Central memory CD8-positive, alpha-beta T cell (primary cell): Measurements from ENCODE around the gene UBXN2A.
A peak's percentile ranks its signal among the peaks of the same experiment; 100 is the strongest.
"Not testable (repeated sequence)": the region's sequence is repeated elsewhere in the genome, so short reads cannot be mapped to it uniquely, and the experiment has no call there.

Experiments
- ATAC-seq: fragments of 150-1000 bp; cut with Tn5 transposase; replicated peaks from 2 replicates; pipeline ENCODE4 v1.10.0; 2022; ENCODE audit warnings: mild to moderate bottlenecking, moderate FRiP score, moderate number of reproducible peaks; ENCODE audit not compliant: poor library complexity, severe bottlenecking; ENCODE audit errors: extremely low read depth
- DNase-seq, 2 donors: peaks; one replicate each; pipeline ENCODE4 v3.0.0; 2021; ENCODE audit warnings: low spot score in 2 of 2
- H3K27ac Mint-ChIP-seq: one replicate; pipeline ENCODE4 v1.8.0; 2022; ENCODE audit warnings: low read depth, mild to moderate bottlenecking, moderate library complexity, mixed read lengths
- H3K27me3 Mint-ChIP-seq: one replicate; pipeline ENCODE4 v1.8.0; 2022; ENCODE audit warnings: mixed read lengths
- H3K36me3 Mint-ChIP-seq: one replicate; pipeline ENCODE4 v1.8.0; 2022; ENCODE audit warnings: mild to moderate bottlenecking, moderate library complexity, mixed read lengths; ENCODE audit not compliant: insufficient read depth
- H3K4me1 Mint-ChIP-seq: one replicate; pipeline ENCODE4 v1.8.0; 2022; ENCODE audit warnings: mixed read lengths
- H3K4me3 Mint-ChIP-seq: one replicate; pipeline ENCODE4 v1.8.0; 2022; ENCODE audit warnings: mild to moderate bottlenecking, moderate library complexity, mixed read lengths
- H3K9me3 Mint-ChIP-seq: one replicate; pipeline ENCODE4 v1.8.0; 2022; ENCODE audit warnings: mixed read lengths

Gene UBXN2A

GRCh38 chr2:24020244-24020643 lies 80.0 kb downstream of the UBXN2A start:
- H3K27ac Mint-ChIP-seq: no peak overlapping the region
- no peaks in the 10 kb centered on the region for H3K27me3 Mint-ChIP-seq
- H3K36me3 Mint-ChIP-seq: no peaks in the 10 kb centered on the region
- DNase-seq (no peak), ATAC-seq (no peak)
- no peaks in the 10 kb centered on the region for H3K9me3 Mint-ChIP-seq
- H3K4me3 Mint-ChIP-seq: no peak overlapping the region
- no peaks in the 10 kb centered on the region for H3K4me1 Mint-ChIP-seq

- DNase-seq: no peak
- H3K4me1 Mint-ChIP-seq: no peaks in the 10 kb centered on the region
- H3K36me3 Mint-ChIP-seq: no peaks in the 10 kb centered on the region
- no peaks in the 10 kb centered on the region for H3K9me3 Mint-ChIP-seq
- no peaks in the 10 kb centered on the region for H3K27me3 Mint-ChIP-seq
- H3K4me3 Mint-ChIP-seq: no peak overlapping the region
- no peak for ATAC-seq
- H3K27ac Mint-ChIP-seq: no peak overlapping the region
Measured at GRCh38 chr2:24021122-24021998, 81.1 kb downstream of the UBXN2A start.

- no peak overlapping the region for H3K27ac Mint-ChIP-seq
- DNase-seq (no peak), ATAC-seq (no peak)
- H3K4me3 Mint-ChIP-seq: no peak overlapping the region
- no peaks in the 10 kb centered on the region for H3K4me1 Mint-ChIP-seq
- no peaks in the 10 kb centered on the region for H3K27me3 Mint-ChIP-seq
- H3K36me3 Mint-ChIP-seq: peaks cover 4% of the 10 kb centered on the region
- no peaks in the 10 kb centered on the region for H3K9me3 Mint-ChIP-seq
Measured at GRCh38 chr2:24022324-24022974, 82.2 kb downstream of the UBXN2A start.

- Mint-ChIP-seq H3K36me3 (peaks cover 6% of the 10 kb centered on the region), H3K27me3 (no peaks in the 10 kb centered on the region), H3K9me3 (no peaks in the 10 kb centered on the region), H3K4me3 (no peak overlapping the region), H3K27ac (no peak overlapping the region), H3K4me1 (no peaks in the 10 kb centered on the region)
- ATAC-seq (no peak), DNase-seq (no peak)
Measured at GRCh38 chr2:24022975-24023575, 82.8 kb downstream of the UBXN2A start.

GRCh38 chr2:24024018-24024417 lies 83.8 kb downstream of the UBXN2A start:
- H3K27ac Mint-ChIP-seq: no peak overlapping the region
- no peak for DNase-seq
- H3K27me3 Mint-ChIP-seq: no peaks in the 10 kb centered on the region
- no peaks in the 10 kb centered on the region for H3K4me1 Mint-ChIP-seq
- no peak for ATAC-seq
- H3K36me3 Mint-ChIP-seq: peaks cover 10% of the 10 kb centered on the region
- no peaks in the 10 kb centered on the region for H3K9me3 Mint-ChIP-seq
- no peak overlapping the region for H3K4me3 Mint-ChIP-seq

GRCh38 chr2:24024996-24025663 lies 84.9 kb downstream of the UBXN2A start:
- DNase-seq (no peak), ATAC-seq (no peak)
- Mint-ChIP-seq H3K27me3 (no peaks in the 10 kb centered on the region), H3K4me1 (no peaks in the 10 kb centered on the region), H3K9me3 (no peaks in the 10 kb centered on the region), H3K36me3 (peaks cover 21% of the 10 kb centered on the region), H3K4me3 (no peak overlapping the region), H3K27ac (no peak overlapping the region)

- H3K4me1 Mint-ChIP-seq: no peaks in the 10 kb centered on the region
- peaks cover 25% of the 10 kb centered on the region for H3K36me3 Mint-ChIP-seq
- H3K27me3 Mint-ChIP-seq: no peaks in the 10 kb centered on the region
- no peak overlapping the region for H3K27ac Mint-ChIP-seq
- ATAC-seq (no peak), DNase-seq (no peak)
- no peaks in the 10 kb centered on the region for H3K9me3 Mint-ChIP-seq
- H3K4me3 Mint-ChIP-seq: no peak overlapping the region
Measured at GRCh38 chr2:24026233-24026632, 86.0 kb downstream of the UBXN2A start.

GRCh38 chr2:24038786-24039499 lies 98.7 kb downstream of the UBXN2A start:
- H3K9me3 Mint-ChIP-seq: no peaks in the 10 kb centered on the region
- DNase-seq (no peak), ATAC-seq (no peak)
- no peak overlapping the region for H3K4me3 Mint-ChIP-seq
- no peak overlapping the region for H3K27ac Mint-ChIP-seq
- H3K4me1 Mint-ChIP-seq: peaks cover 19% of the 10 kb centered on the region
- peaks cover 15% of the 10 kb centered on the region for H3K36me3 Mint-ChIP-seq
- H3K27me3 Mint-ChIP-seq: no peaks in the 10 kb centered on the region

GRCh38 chr2:24040511-24040910 lies 100.2 kb downstream of the UBXN2A start:
- peaks cover 20% of the 10 kb centered on the region for H3K4me1 Mint-ChIP-seq
- H3K9me3 Mint-ChIP-seq: no peaks in the 10 kb centered on the region
- H3K27ac Mint-ChIP-seq: no peak overlapping the region
- DNase-seq (no peak), ATAC-seq (no peak)
- H3K36me3 Mint-ChIP-seq: peaks cover 15% of the 10 kb centered on the region
- no peak overlapping the region for H3K4me3 Mint-ChIP-seq
- no peaks in the 10 kb centered on the region for H3K27me3 Mint-ChIP-seq

- not testable (repeated sequence) for ATAC-seq, DNase-seq, H3K4me3 Mint-ChIP-seq, H3K27ac Mint-ChIP-seq, H3K9me3 Mint-ChIP-seq, H3K27me3 Mint-ChIP-seq
- Mint-ChIP-seq H3K4me1 (peaks cover 33% of the 10 kb centered on the region), H3K36me3 (peaks cover 17% of the 10 kb centered on the region)
Measured at GRCh38 chr2:24043133-24043532, 102.9 kb downstream of the UBXN2A start.

GRCh38 chr2:24045511-24046508 lies 105.5 kb downstream of the UBXN2A start:
- Mint-ChIP-seq H3K36me3 (peaks cover 10% of the 10 kb centered on the region), H3K4me3 (peak overlapping the region; percentile 95), H3K4me1 (peaks cover 39% of the 10 kb centered on the region), H3K9me3 (no peaks in the 10 kb centered on the region), H3K27ac (no peak overlapping the region), H3K27me3 (no peaks in the 10 kb centered on the region)
- no peak for ATAC-seq
- no peak for DNase-seq
